Esophagus muscularis mucosa (tissue), 3 donors: ENCODE results near the gene CCDC51.

Experiments used
- CTCF ChIP-seq, 3 experiments: fragments of 200-600 bp in 2 of 3; fragments of 450-650 bp in 1 of 3; sonication (generic) in 2 of 3; IDR thresholded peaks; one replicate each; pipeline ENCODE4 v1.5.1; 2017 to 2019; ENCODE audit warnings: antibody characterized with exemption in 3 of 3, mild to moderate bottlenecking in 2 of 3, moderate library complexity in 1 of 3
- POLR2A ChIP-seq: fragments of 450-650 bp; IDR thresholded peaks from one replicate; pipeline ENCODE4 v1.6.1; 2017; ENCODE audit warnings: antibody characterized with exemption, moderate library complexity, mild to moderate bottlenecking, low read depth
- POLR2AphosphoS5 ChIP-seq, 2 donors: sonication (generic); formaldehyde crosslinking; IDR thresholded peaks; one replicate each; pipeline ENCODE4 v1.6.1; 2017; ENCODE audit warnings: antibody characterized with exemption in 2 of 2

- TF ChIP-seq POLR2A (no peak), CTCF (IDR thresholded peaks at IDR 0.05) (no peak), POLR2AphosphoS5 (IDR thresholded peaks at IDR 0.05) (no peak)
Measured at GRCh38 chr3:48416091-48416505, 23.8 kb downstream of the CCDC51 start.
